Calu3 (cell line): ENCODE measurements around the gene AK4. TPM values are rescaled to one million over a fixed set of nuclear protein-coding genes. Genes with fewer than 3 reads are reported as not detected.

Source experiments
- BruUV-seq: library from RNA; stranded (reverse); fragments of 400-500 nt; replicated peaks from 2 replicates; lab custom pipeline; 2021; lab: Mats Ljungman, UMichigan
- CTCF ChIA-PET: fragments of 300-600 bp; sonication (Branson Sonifier 250); formaldehyde crosslinking; loops from one replicate; lab custom pipeline; 2022; ENCODE audit warnings: antibody characterized with exemption; lab: Charles Lee
- DNase-seq: peaks from one replicate; pipeline ENCODE4 v3.0.0; 2022
- H3K27ac Mint-ChIP-seq: one replicate; pipeline ENCODE4 v1.8.0; 2022; ENCODE audit warnings: mixed read lengths; ENCODE audit not compliant: unreplicated experiment
- H3K27me3 Mint-ChIP-seq: one replicate; pipeline ENCODE4 v1.8.0; 2022; ENCODE audit warnings: mixed read lengths; ENCODE audit not compliant: unreplicated experiment
- H3K36me3 Mint-ChIP-seq: one replicate; pipeline ENCODE4 v1.8.0; 2022; ENCODE audit warnings: mild to moderate bottlenecking, moderate library complexity, mixed read lengths; ENCODE audit not compliant: insufficient read depth, unreplicated experiment
- H3K4me1 Mint-ChIP-seq: one replicate; pipeline ENCODE4 v1.8.0; 2022; ENCODE audit warnings: mild to moderate bottlenecking, low read depth, mixed read lengths; ENCODE audit not compliant: unreplicated experiment
- H3K4me3 Mint-ChIP-seq: one replicate; pipeline ENCODE4 v1.8.0; 2022; ENCODE audit warnings: mild to moderate bottlenecking, low read depth, moderate library complexity, mixed read lengths; ENCODE audit not compliant: unreplicated experiment
- H3K9me3 Mint-ChIP-seq: one replicate; pipeline ENCODE4 v1.8.0; 2022; ENCODE audit warnings: low read depth, mixed read lengths; ENCODE audit not compliant: unreplicated experiment
- intact Hi-C: fragments of 100-400 bp; cut with micrococcal nuclease; formaldehyde crosslinking; loops from one replicate; pipeline ENCODE4 v1.10.0; 2022; ENCODE audit not compliant: unreplicated experiment
- total RNA-seq: library from RNA; stranded (reverse); gene quantifications from 2 replicates; pipeline ENCODE4 v1.2.3, GENCODE V29; 2022
- TF ChIP-seq, protein P1 (sequence below): fragments of 200-600 bp; IDR thresholded peaks from one replicate; pipeline ENCODE4 v1.8.0; 2022; ENCODE audit warnings: antibody characterized with exemption; ENCODE audit not compliant: unreplicated experiment

Gene AK4
- total RNA-seq, 1 experiment from 2014 or later: 49.9 TPM

DNA sequence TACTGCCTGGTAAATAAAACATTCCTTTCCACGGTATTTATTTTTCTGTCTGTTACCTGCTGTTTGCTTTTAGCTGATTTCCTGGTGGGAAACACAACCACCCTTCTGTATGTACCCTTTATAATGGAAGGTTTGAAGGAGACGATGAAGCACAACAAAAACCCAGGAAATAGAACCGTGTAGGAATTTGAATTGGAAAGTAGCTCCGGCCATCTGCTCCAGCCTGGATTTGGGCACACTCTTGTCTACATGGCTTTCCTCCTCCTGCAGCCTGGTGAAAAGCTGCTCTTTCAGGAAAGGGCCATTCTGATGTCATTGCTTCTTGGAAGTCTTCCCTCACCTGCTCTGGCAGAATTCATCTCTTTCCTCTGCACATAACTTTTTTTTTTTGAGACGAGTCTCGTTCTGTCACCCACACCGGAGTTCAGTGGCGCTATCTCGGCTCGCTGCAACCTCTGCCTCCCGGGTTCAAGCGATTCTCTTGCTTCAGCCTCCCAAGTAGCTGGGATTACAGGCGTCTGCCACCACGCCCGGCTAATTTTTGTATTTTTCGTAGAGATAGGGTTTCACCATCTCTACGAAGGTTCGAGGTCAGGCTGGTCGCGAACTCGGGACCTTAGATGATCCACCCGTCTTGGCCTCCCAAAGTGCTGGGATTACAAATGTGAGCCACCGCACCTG, 2.7 kb downstream of the AK4 start:
- TF ChIP-seq, protein P1, sequence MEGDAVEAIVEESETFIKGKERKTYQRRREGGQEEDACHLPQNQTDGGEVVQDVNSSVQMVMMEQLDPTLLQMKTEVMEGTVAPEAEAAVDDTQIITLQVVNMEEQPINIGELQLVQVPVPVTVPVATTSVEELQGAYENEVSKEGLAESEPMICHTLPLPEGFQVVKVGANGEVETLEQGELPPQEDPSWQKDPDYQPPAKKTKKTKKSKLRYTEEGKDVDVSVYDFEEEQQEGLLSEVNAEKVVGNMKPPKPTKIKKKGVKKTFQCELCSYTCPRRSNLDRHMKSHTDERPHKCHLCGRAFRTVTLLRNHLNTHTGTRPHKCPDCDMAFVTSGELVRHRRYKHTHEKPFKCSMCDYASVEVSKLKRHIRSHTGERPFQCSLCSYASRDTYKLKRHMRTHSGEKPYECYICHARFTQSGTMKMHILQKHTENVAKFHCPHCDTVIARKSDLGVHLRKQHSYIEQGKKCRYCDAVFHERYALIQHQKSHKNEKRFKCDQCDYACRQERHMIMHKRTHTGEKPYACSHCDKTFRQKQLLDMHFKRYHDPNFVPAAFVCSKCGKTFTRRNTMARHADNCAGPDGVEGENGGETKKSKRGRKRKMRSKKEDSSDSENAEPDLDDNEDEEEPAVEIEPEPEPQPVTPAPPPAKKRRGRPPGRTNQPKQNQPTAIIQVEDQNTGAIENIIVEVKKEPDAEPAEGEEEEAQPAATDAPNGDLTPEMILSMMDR: no peak
- no peak overlapping the region for H3K27ac Mint-ChIP-seq
- CTCF ChIA-PET: interaction anchor here (0.5 kb wide), 1 partner anchor 19 kb away, joined by 3 read pairs; no protein-coding TSS in a partner anchor
- no peaks in the 10 kb centered on the region for H3K27me3 Mint-ChIP-seq
- no peak for DNase-seq
- H3K4me3 Mint-ChIP-seq: no peak overlapping the region
- H3K4me1 Mint-ChIP-seq: peaks cover 49% of the 10 kb centered on the region
- no peaks in the 10 kb centered on the region for H3K9me3 Mint-ChIP-seq
- H3K36me3 Mint-ChIP-seq: peaks cover 40% of the 10 kb centered on the region
- no TSS peak for BruUV-seq
- intact Hi-C loops: loop anchor here (5.0 kb wide), 2 partner anchors 57 to 83 kb away; no protein-coding TSS in a partner anchor

DNA sequence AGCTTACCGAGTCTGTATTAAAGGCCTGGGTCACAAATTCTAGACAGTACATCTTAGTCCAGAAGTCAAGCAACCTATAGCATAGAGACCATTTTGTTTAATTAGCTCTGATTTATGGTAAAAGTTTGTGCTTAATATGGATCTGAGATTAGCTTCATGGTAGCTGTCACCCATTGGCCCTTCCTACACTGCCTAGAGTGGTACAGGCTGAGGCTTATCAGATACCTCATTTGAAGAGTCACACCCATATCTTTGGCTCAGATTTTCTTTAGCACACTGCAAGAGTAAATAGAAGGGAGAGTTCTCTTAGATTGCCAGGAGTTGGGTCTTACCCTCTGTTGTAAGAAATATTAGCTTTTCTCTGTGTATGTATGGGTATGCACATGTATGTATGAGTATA, 3.6 kb downstream of the AK4 start:
- no peak overlapping the region for H3K4me3 Mint-ChIP-seq
- no peak overlapping the region for H3K27ac Mint-ChIP-seq

DNA sequence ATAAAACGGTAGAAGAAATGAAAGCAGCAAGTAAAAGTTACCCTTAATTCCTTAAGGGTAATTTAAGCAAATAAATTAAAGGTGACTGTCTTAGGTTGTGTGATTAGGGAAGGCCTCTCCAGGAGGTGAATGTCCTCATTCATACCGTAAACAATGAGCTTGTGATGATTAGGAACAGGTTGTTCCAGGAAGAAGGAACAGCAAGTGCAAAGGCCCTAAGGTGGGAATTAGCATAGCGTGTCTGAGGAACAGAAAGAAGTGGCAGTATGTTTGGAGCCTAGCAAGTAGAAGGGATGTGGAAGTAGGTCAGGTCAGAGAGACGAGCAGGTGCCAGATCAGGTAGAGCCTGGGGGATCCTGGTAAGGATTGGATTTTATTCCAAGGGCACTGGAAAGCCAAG, 5.6 kb downstream of the AK4 start:
- Mint-ChIP-seq H3K36me3 (peaks cover 13% of the 10 kb centered on the region), H3K27ac (peak overlapping the region; percentile 3), H3K4me1 (peaks cover 37% of the 10 kb centered on the region), H3K27me3 (no peaks in the 10 kb centered on the region), H3K4me3 (no peak overlapping the region), H3K9me3 (no peaks in the 10 kb centered on the region)
- TF ChIP-seq, protein P1: no peak
- no TSS peak for BruUV-seq
- DNase-seq: no peak
- CTCF ChIA-PET: interaction anchor here (0.6 kb wide), 1 partner anchor 11 kb away, joined by 7 read pairs; no protein-coding TSS in a partner anchor
- intact Hi-C loops: loop anchor here (5.0 kb wide), 2 partner anchors 54 to 86 kb away; no protein-coding TSS in a partner anchor

More for the DNA sequence above, 3.6 kb downstream of the AK4 start:
- no TSS peak for BruUV-seq
- TF ChIP-seq, protein P1: no peak
- CTCF ChIA-PET: interaction anchor here (0.8 kb wide), 1 partner anchor 12 kb away, joined by 3 read pairs; no protein-coding TSS in a partner anchor
- peaks cover 40% of the 10 kb centered on the region for H3K4me1 Mint-ChIP-seq
- DNase-seq: no peak
- H3K9me3 Mint-ChIP-seq: no peaks in the 10 kb centered on the region
- peaks cover 33% of the 10 kb centered on the region for H3K36me3 Mint-ChIP-seq
- intact Hi-C loops: loop anchor here (5.0 kb wide), 2 partner anchors 56 to 84 kb away; no protein-coding TSS in a partner anchor
- H3K27me3 Mint-ChIP-seq: no peaks in the 10 kb centered on the region

DNA sequence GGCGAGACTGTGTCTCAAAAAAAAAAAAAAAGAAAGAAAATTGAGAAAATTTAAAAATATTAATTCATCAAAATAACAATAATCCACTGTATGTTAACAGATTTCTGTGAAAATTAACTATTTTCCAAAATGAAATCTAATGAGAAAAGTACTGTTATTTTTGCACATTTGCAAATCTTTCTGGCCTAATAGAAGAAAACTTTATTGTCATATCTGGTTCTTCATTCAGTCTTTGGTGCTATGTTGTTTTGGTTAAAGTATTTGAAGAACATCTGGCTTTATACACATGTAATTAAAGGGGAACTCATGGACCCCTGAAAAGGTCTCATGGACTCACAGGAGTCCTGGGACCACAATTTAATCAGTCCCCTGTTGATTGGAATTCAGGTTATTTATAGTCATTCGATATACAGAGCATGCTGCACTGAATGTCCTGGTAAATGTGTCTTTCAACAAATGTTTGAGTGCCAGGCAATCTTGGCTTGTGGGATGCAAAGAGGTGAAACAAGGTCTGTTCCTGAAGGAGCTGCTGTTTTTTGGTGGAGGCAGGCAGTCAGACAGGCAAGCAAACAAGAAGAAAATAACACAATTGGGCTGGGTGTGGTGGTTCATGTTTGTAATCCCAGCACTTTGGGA, 9.0 kb downstream of the AK4 start:
- TF ChIP-seq, protein P1: no peak
- intact Hi-C loops: no loop called here
- H3K27ac Mint-ChIP-seq: no peak overlapping the region
- no peaks in the 10 kb centered on the region for H3K27me3 Mint-ChIP-seq
- peaks cover 26% of the 10 kb centered on the region for H3K4me1 Mint-ChIP-seq
- no TSS peak for BruUV-seq
- CTCF ChIA-PET: interaction anchor here (0.9 kb wide), 1 partner anchor 11 kb away, joined by 7 read pairs; no protein-coding TSS in a partner anchor
- no peak overlapping the region for H3K4me3 Mint-ChIP-seq
- no peaks in the 10 kb centered on the region for H3K36me3 Mint-ChIP-seq
- DNase-seq: no peak
- H3K9me3 Mint-ChIP-seq: no peaks in the 10 kb centered on the region
